Erythroblast (primary cell): ENCODE data around the gene PPARGC1A.

Source experiments
- GATA1 ChIP-seq: IDR thresholded peaks from 2 replicates; pipeline ENCODE4 v1.6.1; 2011; ENCODE audit warnings: low read depth, mild to moderate bottlenecking, control low read depth, low read length, moderate library complexity
- POLR2A ChIP-seq: IDR thresholded peaks from 2 replicates; pipeline ENCODE4 v1.6.1; 2011; ENCODE audit warnings: mild to moderate bottlenecking, low read length

- no peak for TF ChIP-seq POLR2A
- no peak for TF ChIP-seq GATA1
Observed at GRCh38 chr4:23866450-23867075, 23.3 kb downstream of the PPARGC1A start.
